Measurements from ENCODE around the gene IFNA2. TPM values are rescaled to one million over a fixed set of nuclear protein-coding genes. Genes with fewer than 3 reads are reported as not detected.
A peak's percentile ranks its signal among the peaks of the same experiment; 100 is the strongest.

The IFNA2 gene
- total RNA-seq, 4 donors from 2014 or later: not detected

DNA sequence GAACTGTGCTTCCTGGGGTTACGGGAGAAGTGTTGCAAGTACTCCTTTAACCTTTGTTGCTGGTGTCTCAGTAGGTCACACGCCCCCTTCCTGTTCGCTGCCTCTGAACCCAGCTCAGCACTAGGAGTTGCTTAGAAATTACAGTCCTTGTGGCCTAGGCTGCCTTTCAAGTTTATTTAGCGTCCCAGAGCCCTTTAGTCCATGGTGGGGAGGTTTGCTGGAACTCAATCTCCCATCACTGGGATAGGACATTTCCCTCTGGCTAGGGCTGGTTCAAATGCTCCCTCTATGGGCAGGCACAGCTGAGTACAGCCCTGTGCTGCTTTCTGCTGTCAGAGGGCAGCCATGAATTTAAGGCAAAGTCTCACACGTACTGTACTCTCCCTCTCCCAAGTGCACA lies 28.4 kb upstream of the IFNA2 start:
- Histone ChIP-seq H3K9me3 (no peaks in the 10 kb centered on the region), H3K27ac (no peak overlapping the region), H3K36me3 (no peaks in the 10 kb centered on the region), H3K27me3 (no peaks in the 10 kb centered on the region), H3K4me3 (no peak overlapping the region), H3K4me1 (peaks cover 0 to 26% (median 8%) of the 10 kb centered on the region in 4 donors)
- no peak for DNase-seq
- in situ Hi-C loops (cut with MboI; ENCODE audit: low pct_ligation_motif_present in 1 of 4, low pct_unique_long_range_greater_than_20kb in 1 of 4, low sequenced_read_pairs in 3 of 4) (no loop called here), intact Hi-C loops (cut with DNase I; ENCODE audit: low total_unique reads) (no loop called here)
- TF ChIP-seq EP300 (IDR thresholded peaks at IDR 0.05; ENCODE audit: low read depth): no peak
- TF ChIP-seq, protein P1, sequence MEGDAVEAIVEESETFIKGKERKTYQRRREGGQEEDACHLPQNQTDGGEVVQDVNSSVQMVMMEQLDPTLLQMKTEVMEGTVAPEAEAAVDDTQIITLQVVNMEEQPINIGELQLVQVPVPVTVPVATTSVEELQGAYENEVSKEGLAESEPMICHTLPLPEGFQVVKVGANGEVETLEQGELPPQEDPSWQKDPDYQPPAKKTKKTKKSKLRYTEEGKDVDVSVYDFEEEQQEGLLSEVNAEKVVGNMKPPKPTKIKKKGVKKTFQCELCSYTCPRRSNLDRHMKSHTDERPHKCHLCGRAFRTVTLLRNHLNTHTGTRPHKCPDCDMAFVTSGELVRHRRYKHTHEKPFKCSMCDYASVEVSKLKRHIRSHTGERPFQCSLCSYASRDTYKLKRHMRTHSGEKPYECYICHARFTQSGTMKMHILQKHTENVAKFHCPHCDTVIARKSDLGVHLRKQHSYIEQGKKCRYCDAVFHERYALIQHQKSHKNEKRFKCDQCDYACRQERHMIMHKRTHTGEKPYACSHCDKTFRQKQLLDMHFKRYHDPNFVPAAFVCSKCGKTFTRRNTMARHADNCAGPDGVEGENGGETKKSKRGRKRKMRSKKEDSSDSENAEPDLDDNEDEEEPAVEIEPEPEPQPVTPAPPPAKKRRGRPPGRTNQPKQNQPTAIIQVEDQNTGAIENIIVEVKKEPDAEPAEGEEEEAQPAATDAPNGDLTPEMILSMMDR (IDR thresholded peaks at IDR 0.05): peak in 3 of 5 experiments; percentile 12 to 21 (median 13)
- WGBS, 2 donors (ENCODE audit: low coverage in 1 of 2): 52 to 66% methylated on average over 3 to 5 of the region's 5 CpGs

DNA sequence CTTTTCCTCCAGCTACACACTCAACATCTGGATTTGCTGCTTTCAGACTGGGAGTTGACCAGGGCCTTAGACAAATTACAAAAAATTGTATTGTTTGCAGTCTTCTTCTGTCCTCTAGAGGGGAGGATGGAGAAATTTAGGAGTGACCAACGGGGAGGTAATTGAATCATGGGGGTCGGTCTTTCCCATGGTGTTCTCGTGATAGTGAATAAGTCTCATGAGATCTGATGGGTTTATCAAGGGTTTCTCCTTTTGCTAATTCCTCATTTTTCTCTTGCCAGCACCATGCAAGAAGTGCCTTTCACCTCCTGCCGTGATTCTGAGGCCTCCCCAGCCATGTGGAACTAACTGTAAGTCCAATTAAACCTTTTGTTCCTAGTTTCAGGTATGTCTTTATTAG lies 28.0 kb upstream of the IFNA2 start:
- DNase-seq: no peak
- Histone ChIP-seq H3K27ac (no peak overlapping the region), H3K4me1 (peaks cover 0 to 26% (median 8%) of the 10 kb centered on the region in 4 donors), H3K27me3 (no peaks in the 10 kb centered on the region), H3K4me3 (no peak overlapping the region), H3K9me3 (no peaks in the 10 kb centered on the region), H3K36me3 (no peaks in the 10 kb centered on the region)
- intact Hi-C loops (cut with DNase I; ENCODE audit: low total_unique reads) (no loop called here), in situ Hi-C loops (cut with MboI; ENCODE audit: low pct_ligation_motif_present in 1 of 4, low pct_unique_long_range_greater_than_20kb in 1 of 4, low sequenced_read_pairs in 3 of 4) (no loop called here)
- TF ChIP-seq POLR2A (IDR thresholded peaks at IDR 0.05) (no peak), EP300 (IDR thresholded peaks at IDR 0.05; ENCODE audit: low read depth) (no peak), POLR2AphosphoS5 (IDR thresholded peaks at IDR 0.05) (no peak)
- TF ChIP-seq, protein P1 (IDR thresholded peaks at IDR 0.05): no peak
- WGBS, 2 donors (ENCODE audit: low coverage in 1 of 2): 75 to 82% methylated on average over 3 to 4 of the region's 4 CpGs

DNA sequence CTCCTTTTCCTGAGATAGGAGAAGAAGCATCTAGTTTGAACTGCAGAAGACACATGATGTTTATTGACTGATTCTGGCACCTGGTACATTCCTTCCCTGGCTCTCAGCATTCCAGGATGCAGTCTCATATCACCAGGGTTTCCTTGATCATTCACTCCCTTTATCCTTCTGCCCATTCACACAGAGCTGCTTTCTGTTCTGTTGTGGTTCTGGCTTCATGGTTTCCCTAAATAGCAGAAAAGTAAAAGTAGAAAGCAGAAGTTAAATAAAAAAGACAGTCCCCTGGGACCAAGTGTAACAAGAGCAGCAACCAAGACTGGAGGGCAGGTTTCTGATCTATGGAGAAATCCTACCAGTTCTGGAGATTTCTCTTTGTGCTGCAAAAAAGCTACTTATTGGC lies 26.9 kb upstream of the IFNA2 start:
- intact Hi-C loops (cut with DNase I; ENCODE audit: low total_unique reads): no loop called here
- Histone ChIP-seq H3K4me1 (peaks cover 0 to 26% (median 8%) of the 10 kb centered on the region in 4 donors), H3K9me3 (no peaks in the 10 kb centered on the region), H3K27ac (no peak overlapping the region), H3K27me3 (no peaks in the 10 kb centered on the region), H3K4me3 (no peak overlapping the region), H3K36me3 (no peaks in the 10 kb centered on the region)
- TF ChIP-seq EP300 (IDR thresholded peaks at IDR 0.05; ENCODE audit: low read depth) (no peak), POLR2AphosphoS5 (IDR thresholded peaks at IDR 0.05) (no peak), POLR2A (IDR thresholded peaks at IDR 0.05) (no peak)
- TF ChIP-seq, protein P1 (IDR thresholded peaks at IDR 0.05): no peak
- in situ Hi-C loops (cut with MboI; ENCODE audit: low pct_ligation_motif_present in 1 of 4, low pct_unique_long_range_greater_than_20kb in 1 of 4, low sequenced_read_pairs in 3 of 4): no loop called here
- no peak for DNase-seq

DNA sequence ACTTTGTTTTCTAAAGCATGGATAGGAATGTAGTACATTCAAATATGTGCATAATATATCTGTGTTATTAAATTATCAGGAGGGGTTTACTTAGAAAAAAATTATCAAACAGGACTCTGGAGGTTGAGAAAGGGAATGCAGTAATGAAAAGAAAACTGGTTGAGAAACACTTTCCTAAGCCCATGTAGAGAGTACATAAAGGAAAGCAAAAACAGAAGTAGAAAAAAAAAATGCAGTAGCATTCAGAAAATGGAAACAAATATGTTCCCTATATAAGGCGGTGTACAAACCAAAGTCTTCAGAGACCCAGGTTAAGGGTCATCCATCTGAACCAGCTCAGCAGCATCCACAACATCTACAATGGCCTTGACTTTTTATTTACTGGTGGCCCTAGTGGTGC lies 23.6 kb upstream of the IFNA2 start, which contains the start of gene IFNA8:
Gene IFNA8, plus strand, starts transcription at position 301 of the 400 bp plus-strand sequence. Its CDS starts 60 bp downstream, at position 361.
- in situ Hi-C loops (cut with MboI; ENCODE audit: low pct_ligation_motif_present in 1 of 4, low pct_unique_long_range_greater_than_20kb in 1 of 4, low sequenced_read_pairs in 3 of 4): no loop called here
- intact Hi-C loops (cut with DNase I; ENCODE audit: low total_unique reads): no loop called here
- WGBS, 2 donors (ENCODE audit: low coverage in 1 of 2): 69 to 100% methylated on average over 1 of the region's 1 CpG

More for the DNA sequence above, 23.6 kb upstream of the IFNA2 start, which contains the start of gene IFNA8:
- H3K27me3 ChIP-seq: no peaks in the 10 kb centered on the region
- no peaks in the 10 kb centered on the region for H3K36me3 ChIP-seq
- no peak for DNase-seq
- peaks cover 0 to 4% (median 2%) of the 10 kb centered on the region in 4 donors for H3K4me1 ChIP-seq
- no peak for TF ChIP-seq EP300 (IDR thresholded peaks at IDR 0.05; ENCODE audit: low read depth)
- TF ChIP-seq, protein P1 (IDR thresholded peaks at IDR 0.05): no peak
- TF ChIP-seq POLR2AphosphoS5 (IDR thresholded peaks at IDR 0.05): no peak
- no peak for TF ChIP-seq POLR2A (IDR thresholded peaks at IDR 0.05)
- no peaks in the 10 kb centered on the region for H3K9me3 ChIP-seq
- H3K27ac ChIP-seq: no peak within 1 kb of the TSS
- H3K4me3 ChIP-seq: no peak within 1 kb of the TSS

Data from transverse colon (tissue), 4 donors.